NOMO-1 treated with DMSO at 0.1 percent for 48 hours (cell line): ENCODE data around the gene MED1.
A peak's percentile ranks its signal among the peaks of the same experiment; 100 is the strongest.

ENCODE experiments used
- DNase-seq: peaks from one replicate; lab custom pipeline; 2025; ENCODE audit not compliant: unreplicated experiment; lab: John Stamatoyannopoulos, UW

The MED1 gene

GRCh38 chr17:39365872-39366271, 85.2 kb downstream of the MED1 start:
- DNase-seq, result peak; percentile 7

GRCh38 chr17:39365242-39365641, 85.8 kb downstream of the MED1 start:
- peak; percentile 25 for DNase-seq

GRCh38 chr17:39364236-39365025, 86.6 kb downstream of the MED1 start:
- peak; percentile 61 for DNase-seq

GRCh38 chr17:39361064-39361463, 90.0 kb downstream of the MED1 start:
- no peak for DNase-seq

- DNase-seq, result no peak
Observed at GRCh38 chr17:39360537-39360936, 90.5 kb downstream of the MED1 start.

- DNase-seq, result no peak
Observed at GRCh38 chr17:39359994-39360393, 91.1 kb downstream of the MED1 start.

GRCh38 chr17:39357986-39358385, 93.1 kb downstream of the MED1 start:
- no peak for DNase-seq

- DNase-seq, result no peak
Observed at GRCh38 chr17:39357488-39357887, 93.6 kb downstream of the MED1 start.
